ENCODE results near the gene DQX1. TPM values are rescaled to one million over a fixed set of nuclear protein-coding genes. Genes with fewer than 3 reads are reported as not detected.

The DQX1 gene
- total and polyA plus RNA-seq, 2 of the 4 experiments (the other 2 are of a cell fraction), result 0.07 TPM; not detected in 1

- H3K4me2 ChIP-seq (ENCODE audit: low read depth, low read length), result peak overlapping the region; percentile 88; the same call in 1 of the 2 replicates
- H3K9ac ChIP-seq (ENCODE audit: low read depth, low read length), result no peak overlapping the region
- no peak overlapping the region for H4K8ac ChIP-seq (ENCODE audit: low read depth in 2 of 2, low read length in 2 of 2)
- no peak overlapping the region for H2AK9ac ChIP-seq (replicated peaks; ENCODE audit: low read depth, low read length, poor library complexity)
- H2BK20ac ChIP-seq (ENCODE audit: low read depth, low read length), result no peak overlapping the region
- BruUV-seq (replicated peaks), result no TSS peak
- ChIA-PET POLR2A (ENCODE audit: unreplicated experiment) (no interaction called here), CTCF (no interaction called here)
- 90% methylated on average over 4 of the region's 14 CpGs; no CpG with 5 or more reads in 1 of the 2 experiments for WGBS, 2 experiments (ENCODE audit: extremely low coverage in 2 of 2, insufficient read length in 1 of 2)
- H3K4me3 ChIP-seq (ENCODE audit: insufficient read depth, low read depth, low read length), result no peak overlapping the region
- no peak overlapping the region for H3K18ac ChIP-seq (ENCODE audit: low read depth, low read length)
- H3K9me3 ChIP-seq (ENCODE audit: control insufficient read depth, insufficient read depth, low read length), result no peaks in the 10 kb centered on the region
- dilution Hi-C loops (cut with HindIII; ENCODE audit: low sequenced_read_pairs, unreplicated experiment) (no loop called here), intact Hi-C loops (cut with micrococcal nuclease) (no loop called here), in situ Hi-C loops (cut with MboI; ENCODE audit: low sequenced_read_pairs) (no loop called here)
- no peak for ATAC-seq (ENCODE audit: low read depth)
- H2BK120ac ChIP-seq (ENCODE audit: low read depth, low read length), result no peak overlapping the region
- no peak overlapping the region for H3K56ac ChIP-seq (ENCODE audit: extremely low read depth, insufficient read depth, low read length)
- no peak overlapping the region for H2BK15ac ChIP-seq (ENCODE audit: low read depth, low read length)
- H4K20me1 ChIP-seq (ENCODE audit: insufficient read depth, low read length), result no peaks in the 10 kb centered on the region; the same call in 1 of the 2 replicates
- peaks cover 16% of the 10 kb centered on the region for H3K4me1 ChIP-seq (ENCODE audit: control insufficient read depth, insufficient read depth, low read length)
- DNase-seq, result no peak
- no peak overlapping the region for H2BK5ac ChIP-seq (ENCODE audit: low read depth, low read length, poor library complexity, severe bottlenecking)
- no peak overlapping the region for H4K5ac ChIP-seq (ENCODE audit: low read depth, low read length)
- peaks cover 18% of the 10 kb centered on the region for H3K36me3 ChIP-seq (ENCODE audit: control insufficient read depth, insufficient read depth, low read length)
- H2AK5ac ChIP-seq (ENCODE audit: low read depth, low read length), result no peak overlapping the region
- H4K91ac ChIP-seq (ENCODE audit: insufficient read depth, low read depth, low read length), result no peak overlapping the region
- no peak overlapping the region for H3K14ac ChIP-seq (replicated peaks; ENCODE audit: low read depth, low read length)
- no peak overlapping the region for H3K23ac ChIP-seq (ENCODE audit: low read depth, low read length)
- TF ChIP-seq POLR2A (IDR thresholded peaks at IDR 0.05; ENCODE audit: low read depth, low read length), result no peak
- TF ChIP-seq CHD1 (IDR thresholded peaks at IDR 0.05; ENCODE audit: low read depth, low read length), result no peak
- TF ChIP-seq CEBPB (IDR thresholded peaks at IDR 0.05; ENCODE audit: low read depth, low read length), result no peak
- TF ChIP-seq BHLHE40 (IDR thresholded peaks at IDR 0.05; ENCODE audit: low read depth, low read length), result no peak
- TF ChIP-seq MAZ (IDR thresholded peaks at IDR 0.05; ENCODE audit: borderline replicate concordance, low read depth, low read length), result no peak
- no peak for TF ChIP-seq CTCF (conservative IDR thresholded peaks at IDR 0.05; ENCODE audit: low read depth, low read length)
- TF ChIP-seq RCOR1 (IDR thresholded peaks at IDR 0.05; ENCODE audit: insufficient replicate concordance, low read length), result no peak
- H3K9me1 ChIP-seq (ENCODE audit: insufficient read depth, low read length), result 0 out of 2 replicates have a peak, but pooled peaks cover 18% of the 10 kb centered on the region
- H2AFZ ChIP-seq (replicated peaks; ENCODE audit: low read length, poor library complexity), result no peak overlapping the region
- no peak overlapping the region for H3K27ac ChIP-seq (ENCODE audit: insufficient read depth, low read length)
- no peaks in the 10 kb centered on the region for H3K27me3 ChIP-seq (ENCODE audit: control insufficient read depth, insufficient read depth, low read length)
- H3K79me1 ChIP-seq (ENCODE audit: low read depth in 1 of 2, low read length in 2 of 2), result peaks cover 8 to 53% of the 10 kb centered on the region in 2 experiments
- no peak overlapping the region for H3K4ac ChIP-seq (ENCODE audit: low read depth, low read length)
Observed at GRCh38 chr2:74556159-74556558, 30.1 kb upstream of the DQX1 start.

Measured in IMR-90 (cell line).